Heart left ventricle (tissue), 13 donors: Measurements from ENCODE around the gene ZNF593OS.

Experiments
- POLR2A ChIP-seq, 2 donors: fragments of 450-650 bp; IDR thresholded peaks; one replicate each; pipeline ENCODE4 v1.6.1; 2017; ENCODE audit warnings: antibody characterized with exemption in 2 of 2, mild to moderate bottlenecking in 2 of 2, moderate library complexity in 2 of 2
- TF ChIP-seq, protein P1 (sequence below), 12 donors: fragments of 200-600 bp; sonication (generic) in 4 of 12; IDR thresholded peaks; one replicate each; pipeline versions ENCODE4 v1.5.0 to v1.8.0; 2018 to 2022; ENCODE audit warnings: antibody characterized with exemption in 12 of 12, mild to moderate bottlenecking in 5 of 12
- donor health status: ischemic (EF 13 %, LVEDD 7.1; RV severe dilation, severe dysfunction).
- donor health status: DM: no; HTN: yes; CAD: no.
- donor health status: DM: no; HTN: no; CAD: no.
- donor health status: ischemic (EF 25% LVEDD 6.9; RV normal size, moderate dysfunction).
- donor health status: ischemic (EF 25% LVEDD 5.7; RV mildly dilated, moderate dysfunction).
- donor health status: ischemic (EF 35%, LVEDD 5.7; RV mildly dilated, moderate dysfunction).
- donor health status: nonischemic (EF 11% LVEDD 7.7; RV severe dilation, severe dysfunction).
- donor health status: DM: yes; HTN: yes; CAD: no.
- donor health status: PGD.
- donor health status: ischemic (EF 29% LVEDD 5.4; RV normal size, mild dysfunction).
- donor health status: nonischemic (EF 23%, LVEDD 6.1; RV moderate dilation, normal function).

GRCh38 chr1:26188477-26188876, 16.8 kb upstream of the ZNF593OS start:
- TF ChIP-seq, protein P1, sequence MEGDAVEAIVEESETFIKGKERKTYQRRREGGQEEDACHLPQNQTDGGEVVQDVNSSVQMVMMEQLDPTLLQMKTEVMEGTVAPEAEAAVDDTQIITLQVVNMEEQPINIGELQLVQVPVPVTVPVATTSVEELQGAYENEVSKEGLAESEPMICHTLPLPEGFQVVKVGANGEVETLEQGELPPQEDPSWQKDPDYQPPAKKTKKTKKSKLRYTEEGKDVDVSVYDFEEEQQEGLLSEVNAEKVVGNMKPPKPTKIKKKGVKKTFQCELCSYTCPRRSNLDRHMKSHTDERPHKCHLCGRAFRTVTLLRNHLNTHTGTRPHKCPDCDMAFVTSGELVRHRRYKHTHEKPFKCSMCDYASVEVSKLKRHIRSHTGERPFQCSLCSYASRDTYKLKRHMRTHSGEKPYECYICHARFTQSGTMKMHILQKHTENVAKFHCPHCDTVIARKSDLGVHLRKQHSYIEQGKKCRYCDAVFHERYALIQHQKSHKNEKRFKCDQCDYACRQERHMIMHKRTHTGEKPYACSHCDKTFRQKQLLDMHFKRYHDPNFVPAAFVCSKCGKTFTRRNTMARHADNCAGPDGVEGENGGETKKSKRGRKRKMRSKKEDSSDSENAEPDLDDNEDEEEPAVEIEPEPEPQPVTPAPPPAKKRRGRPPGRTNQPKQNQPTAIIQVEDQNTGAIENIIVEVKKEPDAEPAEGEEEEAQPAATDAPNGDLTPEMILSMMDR (IDR thresholded peaks at IDR 0.05), result no peak
- no peak for TF ChIP-seq POLR2A (IDR thresholded peaks at IDR 0.05)
